HepG2 (cell line): Measurements from ENCODE around the gene PLVAP. TPM values are rescaled to one million over a fixed set of nuclear protein-coding genes. Genes with fewer than 3 reads are reported as not detected.
A peak's percentile ranks its signal among the peaks of the same experiment; 100 is the strongest.

Experiments used
- MED13 ChIP-seq: sonication (generic); formaldehyde crosslinking; IDR thresholded peaks from 2 replicates; pipeline ENCODE4 v1.5.0; 2020; ENCODE audit warnings: missing genetic modification reagents
- PAWR ChIP-seq: sonication (generic); formaldehyde crosslinking; IDR thresholded peaks from 2 replicates; pipeline ENCODE4 v1.4.0; 2020; ENCODE audit warnings: missing genetic modification reagents, mild to moderate bottlenecking, borderline replicate concordance
- POLR2AphosphoS2 ChIP-seq: IDR thresholded peaks from 2 replicates; pipeline ENCODE4 v1.6.1; 2011; ENCODE audit warnings: low read depth, low read length, improper control_type of control experiment
- RARG ChIP-seq: sonication (generic); formaldehyde crosslinking; IDR thresholded peaks from 2 replicates; pipeline ENCODE4 v1.4.0; 2020; ENCODE audit warnings: low read depth, mild to moderate bottlenecking, missing genetic modification reagents
- ZKSCAN5 ChIP-seq: sonication (generic); formaldehyde crosslinking; IDR thresholded peaks from 2 replicates; pipeline ENCODE4 v1.5.1; 2020; ENCODE audit warnings: mild to moderate bottlenecking, missing genetic modification reagents
- ZNF160 ChIP-seq: sonication (generic); formaldehyde crosslinking; IDR thresholded peaks from 2 replicates; pipeline ENCODE4 v1.8.0; 2022; ENCODE audit warnings: mild to moderate bottlenecking, inconsistent platforms, missing genetic modification reagents
- ZNF335 ChIP-seq: sonication (generic); formaldehyde crosslinking; IDR thresholded peaks from 2 replicates; pipeline ENCODE4 v1.4.0; 2020; ENCODE audit warnings: missing genetic modification reagents
- polyA plus RNA-seq, 8 experiments: library from polyadenylated mRNA; depleted of rRNA in 3 of 8; stranded (reverse) in 7 of 8; unstranded in 1 of 8; fragments of >200 nt; fragmentation: Illumina TruSeq in 4 of 8; extraction: Trizol in 4 of 8; gene quantifications; 2 replicates each; pipeline versions ENCODE4 v1.2.1 to v1.2.3, GENCODE V29; 2011 to 2016; ENCODE audit warnings: low read depth in 4 of 8, missing spikeins in 1 of 8, mixed read lengths in 1 of 8; ENCODE audit not compliant: insufficient read depth in 1 of 8
- total RNA-seq, 5 experiments: library from RNA; depleted of rRNA; stranded (reverse); fragments of >200 nt; fragmentation: Illumina TruSeq; extraction: Trizol; gene quantifications; 2 replicates each; pipeline ENCODE4 v1.2.3, GENCODE V29; 2016; ENCODE audit warnings: low read depth in 1 of 5
- TF ChIP-seq, protein P1 (sequence below), 2 experiments: sonication (generic) in 1 of 2; formaldehyde crosslinking in 1 of 2; IDR thresholded peaks; 2 replicates each; pipeline versions ENCODE4 v1.4.0 to v1.6.1; 2018 to 2020; ENCODE audit warnings: missing genetic modification reagents in 2 of 2, borderline replicate concordance in 1 of 2, low read depth in 1 of 2, mild to moderate bottlenecking in 1 of 2, missing biosample characterization in 1 of 2
- TF ChIP-seq, protein P2 (sequence below): sonication (generic); formaldehyde crosslinking; IDR thresholded peaks from 2 replicates; pipeline ENCODE4 v1.5.0; 2020; ENCODE audit warnings: missing genetic modification reagents, mild to moderate bottlenecking, borderline replicate concordance

PLVAP gene
- total and polyA plus RNA-seq, 2 of the 13 experiments (the other 11 are each of a cell fraction or from before 2014, with no cell fraction given) = 0.26 TPM; not detected in 1

DNA sequence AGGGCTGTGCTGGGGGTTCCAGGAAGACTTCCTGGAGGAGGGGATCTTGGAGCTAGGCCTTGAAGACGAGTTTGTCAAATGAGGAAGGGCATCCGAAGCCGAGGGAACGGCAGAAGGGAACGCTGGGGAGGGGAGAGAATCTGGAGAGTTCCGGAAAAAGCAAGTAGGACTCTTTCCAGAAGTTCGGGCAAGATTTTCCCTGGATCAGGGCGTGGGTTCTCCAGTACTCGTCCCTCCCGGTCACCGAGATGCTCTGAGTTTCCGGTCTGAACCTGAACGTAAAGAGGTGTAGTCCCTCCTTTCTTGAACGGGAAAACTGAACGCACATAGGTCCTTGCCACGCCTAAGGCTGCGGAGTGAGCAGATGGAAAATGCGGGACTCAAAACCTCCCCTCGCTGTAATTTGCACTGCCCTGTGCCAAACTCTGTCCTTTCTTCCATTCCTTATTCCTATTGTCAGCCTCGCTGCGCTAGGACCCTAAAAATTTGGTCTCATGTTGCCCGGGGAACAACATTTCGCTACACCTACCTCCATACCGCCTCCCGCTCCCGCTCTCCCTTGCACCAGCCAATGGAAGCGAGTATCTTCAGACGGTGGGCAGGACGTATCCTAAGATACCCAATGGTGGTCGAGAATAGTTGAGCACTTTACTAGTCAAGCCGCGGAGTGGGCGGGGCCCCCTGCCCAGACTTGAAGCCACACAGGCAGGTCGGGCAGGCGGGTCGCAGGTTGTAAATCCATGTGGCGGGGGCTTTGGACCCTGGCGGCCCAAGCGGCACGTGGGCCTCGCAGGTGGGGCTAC, 40.1 kb downstream of the PLVAP start, which contains the start of gene GTPBP3 (continued):
- TF ChIP-seq, protein P1, sequence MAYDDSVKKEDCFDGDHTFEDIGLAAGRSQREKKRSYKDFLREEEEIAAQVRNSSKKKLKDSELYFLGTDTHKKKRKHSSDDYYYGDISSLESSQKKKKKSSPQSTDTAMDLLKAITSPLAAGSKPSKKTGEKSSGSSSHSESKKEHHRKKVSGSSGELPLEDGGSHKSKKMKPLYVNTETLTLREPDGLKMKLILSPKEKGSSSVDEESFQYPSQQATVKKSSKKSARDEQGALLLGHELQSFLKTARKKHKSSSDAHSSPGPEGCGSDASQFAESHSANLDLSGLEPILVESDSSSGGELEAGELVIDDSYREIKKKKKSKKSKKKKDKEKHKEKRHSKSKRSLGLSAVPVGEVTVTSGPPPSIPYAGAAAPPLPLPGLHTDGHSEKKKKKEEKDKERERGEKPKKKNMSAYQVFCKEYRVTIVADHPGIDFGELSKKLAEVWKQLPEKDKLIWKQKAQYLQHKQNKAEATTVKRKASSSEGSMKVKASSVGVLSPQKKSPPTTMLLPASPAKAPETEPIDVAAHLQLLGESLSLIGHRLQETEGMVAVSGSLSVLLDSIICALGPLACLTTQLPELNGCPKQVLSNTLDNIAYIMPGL (CRISPR knock-in tag; IDR thresholded peaks at IDR 0.05; ENCODE audit: borderline replicate concordance in 1 of 2, low read depth in 1 of 2) = peak; percentile 8 to 72; a peak in 3 of 4 replicates
- TF ChIP-seq PAWR (CRISPR knock-in tag) (0 out of 2 replicates have a peak, but pooled peaks have one; percentile 43), ZNF160 (CRISPR knock-in tag) (0 out of 2 replicates have a peak, but pooled peaks have one; percentile 8), ZKSCAN5 (CRISPR knock-in tag) (no peak), MED13 (CRISPR knock-in tag) (no peak), RARG (CRISPR knock-in tag) (no peak), POLR2AphosphoS2 (no peak), ZNF335 (CRISPR knock-in tag) (peak; percentile 61; the same call in 1 of the 2 replicates)
- TF ChIP-seq, protein P2, sequence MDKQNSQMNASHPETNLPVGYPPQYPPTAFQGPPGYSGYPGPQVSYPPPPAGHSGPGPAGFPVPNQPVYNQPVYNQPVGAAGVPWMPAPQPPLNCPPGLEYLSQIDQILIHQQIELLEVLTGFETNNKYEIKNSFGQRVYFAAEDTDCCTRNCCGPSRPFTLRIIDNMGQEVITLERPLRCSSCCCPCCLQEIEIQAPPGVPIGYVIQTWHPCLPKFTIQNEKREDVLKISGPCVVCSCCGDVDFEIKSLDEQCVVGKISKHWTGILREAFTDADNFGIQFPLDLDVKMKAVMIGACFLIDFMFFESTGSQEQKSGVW (CRISPR knock-in tag) = no peak
